Mononuclear cell (primary cell): ENCODE measurements around the gene CREB3L2. TPM values are rescaled to one million over a fixed set of nuclear protein-coding genes. Genes with fewer than 3 reads are reported as not detected.

ENCODE experiments used
- H3K27me3 ChIP-seq: 2 replicates; pipeline ENCODE4 v1.6.0; 2011; ENCODE audit warnings: low read length, control low read depth; ENCODE audit not compliant: insufficient read depth
- H3K4me1 ChIP-seq: 2 replicates; pipeline ENCODE4 v1.5.1; 2011; ENCODE audit warnings: mild to moderate bottlenecking, low read length, control low read depth; ENCODE audit not compliant: insufficient read depth
- H3K4me3 ChIP-seq: 2 replicates; pipeline ENCODE4 v1.5.1; 2011; ENCODE audit warnings: mild to moderate bottlenecking, low read length, moderate library complexity
- H3K9me3 ChIP-seq: 2 replicates; pipeline ENCODE4 v1.5.1; 2011; ENCODE audit warnings: low read depth, mild to moderate bottlenecking, control low read depth, low read length
- total RNA-seq: library from RNA; depleted of rRNA; stranded (reverse); fragments of >200 nt; gene quantifications from one replicate; pipeline ENCODE4 v1.2.3, GENCODE V29; 2012

Gene CREB3L2
- total RNA-seq, 1 donor = 6.2 TPM

- Histone ChIP-seq H3K4me3 (no peak overlapping the region), H3K27me3 (no peaks in the 10 kb centered on the region), H3K9me3 (no peaks in the 10 kb centered on the region), H3K4me1 (no peaks in the 10 kb centered on the region)
Measured at GRCh38 chr7:137949416-137950262, 52.2 kb downstream of the CREB3L2 start.

GRCh38 chr7:137948845-137949330 lies 53.0 kb downstream of the CREB3L2 start:
- Histone ChIP-seq H3K9me3 (no peaks in the 10 kb centered on the region), H3K4me3 (no peak overlapping the region), H3K27me3 (no peaks in the 10 kb centered on the region), H3K4me1 (no peaks in the 10 kb centered on the region)

- Histone ChIP-seq H3K9me3 (no peaks in the 10 kb centered on the region), H3K4me3 (no peak overlapping the region), H3K27me3 (no peaks in the 10 kb centered on the region), H3K4me1 (no peaks in the 10 kb centered on the region)
Measured at GRCh38 chr7:137948083-137948844, 53.6 kb downstream of the CREB3L2 start.

GRCh38 chr7:137947046-137947445 lies 54.8 kb downstream of the CREB3L2 start:
- H3K27me3 ChIP-seq = no peaks in the 10 kb centered on the region
- H3K9me3 ChIP-seq = no peaks in the 10 kb centered on the region
- no peaks in the 10 kb centered on the region for H3K4me1 ChIP-seq

GRCh38 chr7:137946011-137946410 lies 55.9 kb downstream of the CREB3L2 start:
- Histone ChIP-seq H3K9me3 (no peaks in the 10 kb centered on the region), H3K27me3 (no peaks in the 10 kb centered on the region), H3K4me3 (no peak overlapping the region), H3K4me1 (no peaks in the 10 kb centered on the region)

More at GRCh38 chr7:137947046-137947445, 54.8 kb downstream of the CREB3L2 start:
- H3K4me3 ChIP-seq = no peak overlapping the region

- Histone ChIP-seq H3K27me3 (no peaks in the 10 kb centered on the region), H3K9me3 (no peaks in the 10 kb centered on the region), H3K4me1 (no peaks in the 10 kb centered on the region), H3K4me3 (no peak overlapping the region)
Measured at GRCh38 chr7:137944168-137944567, 57.7 kb downstream of the CREB3L2 start.

GRCh38 chr7:137943132-137943551 lies 58.7 kb downstream of the CREB3L2 start:
- Histone ChIP-seq H3K9me3 (no peaks in the 10 kb centered on the region), H3K4me1 (no peaks in the 10 kb centered on the region), H3K27me3 (no peaks in the 10 kb centered on the region), H3K4me3 (no peak overlapping the region)

GRCh38 chr7:137942484-137943115 lies 59.3 kb downstream of the CREB3L2 start:
- no peaks in the 10 kb centered on the region for H3K4me1 ChIP-seq
- no peaks in the 10 kb centered on the region for H3K27me3 ChIP-seq
- H3K4me3 ChIP-seq = no peak overlapping the region
- no peaks in the 10 kb centered on the region for H3K9me3 ChIP-seq

GRCh38 chr7:137940656-137941518 lies 61.0 kb downstream of the CREB3L2 start:
- peaks cover 14% of the 10 kb centered on the region for H3K4me1 ChIP-seq
- no peaks in the 10 kb centered on the region for H3K27me3 ChIP-seq
- H3K9me3 ChIP-seq = no peaks in the 10 kb centered on the region
- no peak overlapping the region for H3K4me3 ChIP-seq

GRCh38 chr7:137940218-137940617 lies 61.7 kb downstream of the CREB3L2 start:
- no peaks in the 10 kb centered on the region for H3K27me3 ChIP-seq
- no peak overlapping the region for H3K4me3 ChIP-seq
- peaks cover 20% of the 10 kb centered on the region for H3K4me1 ChIP-seq
- no peaks in the 10 kb centered on the region for H3K9me3 ChIP-seq

GRCh38 chr7:137937202-137937560 lies 64.7 kb downstream of the CREB3L2 start:
- H3K4me3 ChIP-seq = no peak overlapping the region
- peaks cover 48% of the 10 kb centered on the region for H3K4me1 ChIP-seq
- H3K27me3 ChIP-seq = no peaks in the 10 kb centered on the region
- H3K9me3 ChIP-seq = no peaks in the 10 kb centered on the region

- H3K27me3 ChIP-seq = no peaks in the 10 kb centered on the region
- peaks cover 49% of the 10 kb centered on the region for H3K4me1 ChIP-seq
- H3K4me3 ChIP-seq = no peak overlapping the region
- H3K9me3 ChIP-seq = no peaks in the 10 kb centered on the region
Measured at GRCh38 chr7:137936509-137937201, 65.2 kb downstream of the CREB3L2 start.

- H3K9me3 ChIP-seq = no peaks in the 10 kb centered on the region
- H3K4me3 ChIP-seq = peak overlapping the region; percentile 47
- H3K4me1 ChIP-seq = peaks cover 49% of the 10 kb centered on the region
- H3K27me3 ChIP-seq = no peaks in the 10 kb centered on the region
Measured at GRCh38 chr7:137935884-137936508, 65.9 kb downstream of the CREB3L2 start.
